GM21390 (cell line): Measurements from ENCODE around the gene PASK.
A peak's percentile ranks its signal among the peaks of the same experiment; 100 is the strongest.

Source experiments
- ATAC-seq: cut with Tn5 transposase; IDR thresholded peaks from one replicate; pipeline ENCODE4 v1.9.1; 2021; ENCODE audit not compliant: unreplicated experiment

The PASK gene

DNA sequence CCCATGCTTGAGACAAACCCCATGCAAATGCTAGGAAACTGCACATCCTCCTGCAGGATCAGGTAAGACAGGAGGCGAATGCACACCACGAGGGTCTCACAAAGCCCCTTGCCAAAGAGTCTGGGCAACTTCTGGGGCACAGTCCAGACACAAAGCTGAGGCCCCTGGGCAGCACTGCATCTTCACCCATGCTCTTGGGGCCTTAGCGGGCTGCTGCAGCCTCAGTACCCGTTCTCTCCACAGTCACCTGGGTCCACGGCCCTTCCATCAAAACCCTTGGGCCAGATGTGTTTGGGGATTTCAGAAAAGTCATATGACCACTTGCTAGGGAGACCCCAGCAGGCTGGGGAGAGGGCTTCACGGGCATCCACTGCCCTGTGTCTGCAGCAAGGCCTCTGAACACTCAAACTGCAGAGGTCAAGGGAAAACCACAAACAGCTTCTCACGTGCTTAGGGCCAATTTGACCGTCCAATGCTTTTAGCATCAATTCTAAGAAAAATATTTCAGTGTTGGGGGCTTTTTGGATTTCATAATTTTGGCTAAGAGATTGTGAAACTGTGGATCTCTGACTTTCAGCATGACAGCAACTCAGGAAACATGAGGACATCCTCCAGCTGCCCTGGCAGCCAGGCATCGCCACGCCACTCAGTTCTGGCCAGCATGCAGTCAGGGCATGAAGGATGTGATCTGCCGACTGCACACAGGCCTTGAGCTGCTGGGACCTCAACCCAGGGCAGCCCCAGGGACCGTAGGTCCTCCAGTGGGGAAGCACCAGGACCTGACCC lies 20.0 kb downstream of the PASK start:
- ATAC-seq: no peak

DNA sequence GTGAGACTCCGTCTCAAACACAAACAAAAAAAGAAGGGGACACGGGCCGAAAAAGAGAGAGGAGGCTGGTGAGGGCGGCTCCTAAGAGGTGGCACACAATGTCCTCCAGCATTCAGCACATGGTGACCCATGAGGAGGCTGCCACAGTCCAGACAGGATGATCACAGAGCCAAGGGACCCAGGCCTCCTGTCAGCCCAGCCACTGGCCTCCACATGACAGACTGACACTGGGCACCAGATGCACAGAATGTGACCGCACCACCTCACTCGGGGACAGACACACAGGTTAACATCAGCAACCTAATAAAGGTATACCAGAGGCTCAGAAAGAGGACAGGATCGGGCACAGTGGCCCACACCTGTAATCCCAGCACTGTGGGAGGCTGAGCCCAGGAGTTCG lies 21.0 kb downstream of the PASK start:
- ATAC-seq: no peak

- ATAC-seq: no peak
Observed at GRCh38 chr2:241126771-241127202, 22.5 kb downstream of the PASK start.

DNA sequence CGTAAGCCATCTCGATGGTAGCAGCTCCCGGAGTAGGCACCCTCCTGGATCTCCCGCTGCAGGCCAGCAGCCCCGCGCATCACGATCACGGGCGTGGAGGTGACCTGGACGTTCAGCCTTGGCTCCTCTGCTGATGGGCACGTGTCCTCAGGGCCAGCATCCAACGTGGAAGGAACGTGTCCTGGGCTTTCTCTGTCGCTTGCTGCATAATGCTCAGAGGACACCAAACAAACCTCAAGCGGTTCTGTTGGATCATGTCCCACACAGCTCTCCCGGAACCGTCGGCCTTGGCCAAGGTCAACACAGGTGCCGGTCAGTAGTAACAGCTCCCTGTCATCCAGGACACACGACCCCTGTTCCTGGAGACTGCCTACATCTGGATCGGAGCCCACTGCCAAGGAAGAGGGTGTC lies 23.1 kb downstream of the PASK start:
- no peak for ATAC-seq

- ATAC-seq: no peak
Observed at GRCh38 chr2:241125626-241126025, 23.6 kb downstream of the PASK start.

- ATAC-seq: no peak
Observed at GRCh38 chr2:241123816-241124536, 25.3 kb downstream of the PASK start.

DNA sequence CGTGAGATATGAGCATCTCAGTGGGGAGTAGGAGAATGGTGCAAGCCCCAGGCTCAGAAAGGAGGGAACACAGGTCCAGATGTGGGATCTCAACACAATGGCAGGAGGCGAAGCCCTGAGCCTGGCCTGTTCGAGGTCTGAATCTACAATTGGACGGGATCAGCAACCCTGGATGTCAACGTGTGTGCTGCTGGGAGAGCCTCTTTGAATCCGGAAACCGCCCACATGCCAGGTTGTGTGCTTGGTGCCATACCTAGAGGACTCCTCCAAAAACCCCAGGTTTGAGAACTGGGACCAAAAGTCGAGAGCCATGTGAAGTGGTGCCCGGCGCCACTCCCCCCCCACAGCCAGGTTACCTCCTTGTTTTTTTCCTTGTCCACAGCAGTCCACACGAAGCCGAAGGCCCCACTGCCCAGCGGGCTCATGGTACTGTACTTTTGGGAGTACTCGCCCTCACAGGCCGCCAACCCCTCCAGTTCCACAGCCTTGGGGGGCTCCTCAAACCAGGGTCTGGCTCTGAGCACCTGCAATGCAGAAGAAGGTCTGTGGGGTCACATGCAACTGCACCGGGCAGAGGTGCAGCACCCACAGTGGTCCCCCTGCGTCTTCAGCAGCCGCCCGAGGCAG lies 26.8 kb downstream of the PASK start:
- ATAC-seq: no peak

- ATAC-seq: no peak
Observed at GRCh38 chr2:241121008-241121407, 28.3 kb downstream of the PASK start.

- ATAC-seq: no peak
Observed at GRCh38 chr2:241120440-241120839, 28.8 kb downstream of the PASK start.

DNA sequence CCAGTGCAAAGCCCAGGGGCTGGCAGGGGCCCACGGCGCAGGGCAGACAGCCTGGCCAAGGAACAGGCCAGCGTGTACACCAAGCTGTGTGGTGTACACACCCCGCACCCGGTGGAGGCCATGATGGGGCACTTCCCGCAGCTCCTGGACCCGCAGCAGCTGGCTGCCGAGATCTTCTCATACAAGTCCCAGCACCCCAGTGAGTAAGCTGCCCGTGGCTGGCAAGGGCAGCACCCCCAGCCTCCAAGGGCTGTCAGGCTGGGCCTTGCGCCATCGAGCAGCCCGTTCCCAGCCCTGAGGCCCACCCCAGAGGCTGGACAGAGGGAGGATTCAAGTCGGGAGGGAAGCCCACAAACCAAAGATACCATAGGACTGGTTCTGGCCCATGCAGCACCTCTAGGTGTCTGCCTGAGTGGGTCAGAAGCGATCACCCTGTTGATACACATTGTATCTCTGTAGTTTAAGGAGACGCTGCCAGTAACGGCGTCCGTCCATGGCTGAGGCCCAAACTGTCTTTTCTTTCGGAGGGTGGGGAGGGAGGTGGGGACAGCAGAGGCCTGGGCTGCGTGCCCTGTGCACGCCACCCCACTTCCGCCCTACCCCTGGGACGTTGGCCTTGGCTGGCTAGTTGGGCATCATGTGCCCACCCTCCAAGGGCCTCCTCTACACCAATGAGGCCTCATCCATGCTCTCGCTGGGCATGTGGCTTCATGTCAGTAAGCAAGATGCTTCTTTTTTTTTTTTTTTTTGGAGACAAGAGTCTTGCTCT lies 30.4 kb downstream of the PASK start:
- ATAC-seq: no peak

GRCh38 chr2:241116606-241117560 lies 32.4 kb downstream of the PASK start:
- ATAC-seq: no peak

DNA sequence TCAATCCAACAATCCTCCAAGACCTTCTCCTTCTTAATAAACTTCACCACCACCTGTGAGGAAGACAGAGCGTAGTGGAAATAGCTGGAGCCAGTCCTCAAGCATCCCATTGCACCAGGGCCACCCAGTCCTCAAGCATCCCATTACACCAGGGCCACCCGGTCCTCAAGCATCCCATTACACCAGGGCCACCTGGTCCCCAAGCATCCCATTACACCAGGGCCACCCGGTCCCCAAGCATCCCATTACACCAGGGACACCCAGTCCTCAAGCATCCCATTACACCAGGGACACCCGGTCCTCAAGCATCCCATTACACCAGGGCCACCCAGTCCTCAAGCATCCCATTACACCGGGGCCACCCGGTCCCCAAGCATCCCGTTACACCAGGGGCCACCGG lies 33.9 kb downstream of the PASK start:
- no peak for ATAC-seq

DNA sequence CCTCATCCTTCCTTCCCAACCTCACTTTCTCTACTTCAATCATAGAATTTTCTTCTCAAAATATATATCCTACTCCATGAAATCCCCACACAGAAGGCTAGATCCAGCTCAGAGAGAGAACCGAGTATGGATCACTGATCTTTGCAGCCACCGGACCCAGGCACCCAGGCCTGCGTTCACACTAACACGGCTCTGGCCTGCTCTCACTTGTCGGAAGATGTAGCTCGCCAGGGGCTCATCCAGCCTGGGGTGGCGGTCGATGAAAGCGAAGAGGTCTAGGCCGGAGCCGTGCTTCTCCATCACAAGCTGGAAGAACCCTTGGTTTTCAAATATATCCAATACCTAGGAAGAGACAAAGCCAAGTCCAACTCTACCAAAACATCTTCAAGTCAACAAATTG lies 34.4 kb downstream of the PASK start:
- no peak for ATAC-seq

- no peak for ATAC-seq
Observed at GRCh38 chr2:241112592-241112991, 36.7 kb downstream of the PASK start.

- ATAC-seq: no peak
Observed at GRCh38 chr2:241112046-241112445, 37.2 kb downstream of the PASK start.

DNA sequence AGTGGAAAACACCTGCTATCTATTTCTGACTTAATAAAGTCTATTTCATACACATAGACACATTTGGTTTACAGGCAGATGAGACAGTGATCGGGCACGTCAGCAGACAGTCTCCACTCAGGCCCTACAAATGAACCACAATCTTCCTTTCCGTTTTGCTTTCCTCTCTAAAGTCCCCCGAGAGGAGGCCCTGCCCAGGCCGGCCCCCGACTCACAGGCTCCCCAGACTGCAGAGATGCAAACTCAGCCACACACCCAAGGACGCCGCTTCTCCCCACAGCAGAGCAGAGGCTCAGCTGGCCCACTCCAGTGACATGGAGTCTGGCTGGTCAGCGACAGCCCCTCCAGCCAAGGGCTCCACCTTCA lies 37.8 kb downstream of the PASK start:
- ATAC-seq: peak; percentile 53

DNA sequence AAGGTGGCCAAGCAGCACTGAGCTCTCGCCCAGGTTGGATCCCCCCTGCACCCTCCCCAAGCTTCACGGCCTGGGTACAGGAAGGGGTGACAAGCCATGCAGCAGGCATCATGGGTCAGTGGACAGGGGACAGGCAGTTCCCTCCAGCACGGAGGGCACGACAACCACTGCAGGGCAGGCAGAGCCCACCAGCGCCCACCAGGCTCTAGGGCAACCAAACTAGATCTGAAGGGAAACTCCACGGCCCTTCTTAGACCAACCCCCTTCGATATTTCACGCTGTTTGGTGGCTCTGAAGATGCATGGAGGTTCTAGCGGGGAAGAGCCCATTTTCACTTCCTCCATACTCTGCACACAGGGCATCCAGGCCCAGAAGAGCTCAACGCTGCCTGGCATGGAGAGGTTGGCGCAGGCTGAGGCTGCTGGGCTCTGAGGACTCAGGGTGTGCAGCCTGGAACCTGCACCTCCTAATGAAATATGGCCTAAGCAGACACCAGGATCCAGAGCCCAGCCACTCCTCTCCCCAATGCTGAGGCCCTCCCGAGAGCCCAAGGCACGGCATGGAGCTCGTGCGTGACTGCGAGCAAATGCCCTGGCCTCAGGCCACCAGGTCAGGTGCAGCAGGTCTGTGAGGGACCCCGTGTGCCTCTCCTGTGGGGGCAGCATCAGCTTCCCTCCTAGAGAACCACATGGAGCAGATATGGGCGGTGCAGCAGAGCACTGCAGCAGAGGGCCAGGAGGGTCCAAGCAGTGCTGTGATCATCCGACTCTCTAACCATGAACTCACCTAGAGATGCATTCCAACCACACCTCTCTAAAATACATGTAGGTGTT lies 38.4 kb downstream of the PASK start:
- ATAC-seq: peak; percentile 44

DNA sequence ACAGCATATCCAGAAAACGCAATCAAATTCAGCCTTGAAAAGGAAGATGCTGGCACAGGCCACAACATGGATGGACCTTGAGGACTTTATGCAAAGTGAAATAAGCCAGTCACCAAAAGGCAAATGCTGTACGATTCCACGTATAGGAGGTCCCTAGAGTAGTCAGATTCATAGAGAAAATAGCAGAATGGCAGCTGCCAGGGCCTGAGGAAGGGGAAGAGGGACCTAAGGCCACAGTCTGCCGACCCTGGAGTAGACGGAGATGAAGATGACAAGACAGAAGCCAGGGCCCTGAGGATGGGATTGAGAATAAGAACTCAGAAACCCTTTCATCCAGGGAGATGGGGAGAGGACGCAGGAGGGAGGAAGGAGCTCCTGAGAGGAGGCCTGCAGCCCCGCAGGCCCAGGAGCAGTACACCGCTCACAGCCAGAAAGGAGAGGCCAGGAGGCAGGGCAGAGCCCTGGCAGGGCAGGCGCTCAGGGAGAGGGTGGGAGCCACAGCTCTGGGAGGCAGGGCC lies 39.1 kb downstream of the PASK start:
- no peak for ATAC-seq
